ENCODE results near the gene ARPP21.

DNA sequence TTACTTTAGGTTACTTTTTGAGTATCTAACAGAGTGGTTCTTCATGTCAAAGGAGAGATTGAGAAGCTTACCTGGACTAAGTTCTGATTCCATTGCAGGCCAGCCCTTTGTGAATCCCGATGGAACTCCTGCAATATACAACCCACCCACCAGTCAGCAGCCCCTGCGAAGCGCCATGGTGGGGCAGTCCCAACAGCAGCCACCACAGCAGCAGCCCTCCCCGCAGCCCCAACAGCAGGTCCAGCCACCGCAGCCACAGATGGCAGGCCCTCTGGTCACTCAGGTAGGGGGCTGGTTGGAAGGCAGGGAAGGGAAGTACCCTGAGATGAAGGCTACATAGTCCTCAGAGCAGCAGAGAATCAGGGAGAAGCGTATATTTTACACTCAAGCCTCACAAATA, 97.8 kb downstream of the ARPP21 start:
- TF ChIP-seq, protein P1, sequence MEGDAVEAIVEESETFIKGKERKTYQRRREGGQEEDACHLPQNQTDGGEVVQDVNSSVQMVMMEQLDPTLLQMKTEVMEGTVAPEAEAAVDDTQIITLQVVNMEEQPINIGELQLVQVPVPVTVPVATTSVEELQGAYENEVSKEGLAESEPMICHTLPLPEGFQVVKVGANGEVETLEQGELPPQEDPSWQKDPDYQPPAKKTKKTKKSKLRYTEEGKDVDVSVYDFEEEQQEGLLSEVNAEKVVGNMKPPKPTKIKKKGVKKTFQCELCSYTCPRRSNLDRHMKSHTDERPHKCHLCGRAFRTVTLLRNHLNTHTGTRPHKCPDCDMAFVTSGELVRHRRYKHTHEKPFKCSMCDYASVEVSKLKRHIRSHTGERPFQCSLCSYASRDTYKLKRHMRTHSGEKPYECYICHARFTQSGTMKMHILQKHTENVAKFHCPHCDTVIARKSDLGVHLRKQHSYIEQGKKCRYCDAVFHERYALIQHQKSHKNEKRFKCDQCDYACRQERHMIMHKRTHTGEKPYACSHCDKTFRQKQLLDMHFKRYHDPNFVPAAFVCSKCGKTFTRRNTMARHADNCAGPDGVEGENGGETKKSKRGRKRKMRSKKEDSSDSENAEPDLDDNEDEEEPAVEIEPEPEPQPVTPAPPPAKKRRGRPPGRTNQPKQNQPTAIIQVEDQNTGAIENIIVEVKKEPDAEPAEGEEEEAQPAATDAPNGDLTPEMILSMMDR (tag by site-specific recombination; IDR thresholded peaks at IDR 0.05), result no peak
- TF ChIP-seq, protein P2, sequence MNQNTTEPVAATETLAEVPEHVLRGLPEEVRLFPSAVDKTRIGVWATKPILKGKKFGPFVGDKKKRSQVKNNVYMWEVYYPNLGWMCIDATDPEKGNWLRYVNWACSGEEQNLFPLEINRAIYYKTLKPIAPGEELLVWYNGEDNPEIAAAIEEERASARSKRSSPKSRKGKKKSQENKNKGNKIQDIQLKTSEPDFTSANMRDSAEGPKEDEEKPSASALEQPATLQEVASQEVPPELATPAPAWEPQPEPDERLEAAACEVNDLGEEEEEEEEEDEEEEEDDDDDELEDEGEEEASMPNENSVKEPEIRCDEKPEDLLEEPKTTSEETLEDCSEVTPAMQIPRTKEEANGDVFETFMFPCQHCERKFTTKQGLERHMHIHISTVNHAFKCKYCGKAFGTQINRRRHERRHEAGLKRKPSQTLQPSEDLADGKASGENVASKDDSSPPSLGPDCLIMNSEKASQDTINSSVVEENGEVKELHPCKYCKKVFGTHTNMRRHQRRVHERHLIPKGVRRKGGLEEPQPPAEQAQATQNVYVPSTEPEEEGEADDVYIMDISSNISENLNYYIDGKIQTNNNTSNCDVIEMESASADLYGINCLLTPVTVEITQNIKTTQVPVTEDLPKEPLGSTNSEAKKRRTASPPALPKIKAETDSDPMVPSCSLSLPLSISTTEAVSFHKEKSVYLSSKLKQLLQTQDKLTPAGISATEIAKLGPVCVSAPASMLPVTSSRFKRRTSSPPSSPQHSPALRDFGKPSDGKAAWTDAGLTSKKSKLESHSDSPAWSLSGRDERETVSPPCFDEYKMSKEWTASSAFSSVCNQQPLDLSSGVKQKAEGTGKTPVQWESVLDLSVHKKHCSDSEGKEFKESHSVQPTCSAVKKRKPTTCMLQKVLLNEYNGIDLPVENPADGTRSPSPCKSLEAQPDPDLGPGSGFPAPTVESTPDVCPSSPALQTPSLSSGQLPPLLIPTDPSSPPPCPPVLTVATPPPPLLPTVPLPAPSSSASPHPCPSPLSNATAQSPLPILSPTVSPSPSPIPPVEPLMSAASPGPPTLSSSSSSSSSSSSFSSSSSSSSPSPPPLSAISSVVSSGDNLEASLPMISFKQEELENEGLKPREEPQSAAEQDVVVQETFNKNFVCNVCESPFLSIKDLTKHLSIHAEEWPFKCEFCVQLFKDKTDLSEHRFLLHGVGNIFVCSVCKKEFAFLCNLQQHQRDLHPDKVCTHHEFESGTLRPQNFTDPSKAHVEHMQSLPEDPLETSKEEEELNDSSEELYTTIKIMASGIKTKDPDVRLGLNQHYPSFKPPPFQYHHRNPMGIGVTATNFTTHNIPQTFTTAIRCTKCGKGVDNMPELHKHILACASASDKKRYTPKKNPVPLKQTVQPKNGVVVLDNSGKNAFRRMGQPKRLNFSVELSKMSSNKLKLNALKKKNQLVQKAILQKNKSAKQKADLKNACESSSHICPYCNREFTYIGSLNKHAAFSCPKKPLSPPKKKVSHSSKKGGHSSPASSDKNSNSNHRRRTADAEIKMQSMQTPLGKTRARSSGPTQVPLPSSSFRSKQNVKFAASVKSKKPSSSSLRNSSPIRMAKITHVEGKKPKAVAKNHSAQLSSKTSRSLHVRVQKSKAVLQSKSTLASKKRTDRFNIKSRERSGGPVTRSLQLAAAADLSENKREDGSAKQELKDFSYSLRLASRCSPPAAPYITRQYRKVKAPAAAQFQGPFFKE (tag by site-specific recombination; IDR thresholded peaks at IDR 0.05; ENCODE audit: borderline replicate concordance), result no peak
- TF ChIP-seq, protein P3, sequence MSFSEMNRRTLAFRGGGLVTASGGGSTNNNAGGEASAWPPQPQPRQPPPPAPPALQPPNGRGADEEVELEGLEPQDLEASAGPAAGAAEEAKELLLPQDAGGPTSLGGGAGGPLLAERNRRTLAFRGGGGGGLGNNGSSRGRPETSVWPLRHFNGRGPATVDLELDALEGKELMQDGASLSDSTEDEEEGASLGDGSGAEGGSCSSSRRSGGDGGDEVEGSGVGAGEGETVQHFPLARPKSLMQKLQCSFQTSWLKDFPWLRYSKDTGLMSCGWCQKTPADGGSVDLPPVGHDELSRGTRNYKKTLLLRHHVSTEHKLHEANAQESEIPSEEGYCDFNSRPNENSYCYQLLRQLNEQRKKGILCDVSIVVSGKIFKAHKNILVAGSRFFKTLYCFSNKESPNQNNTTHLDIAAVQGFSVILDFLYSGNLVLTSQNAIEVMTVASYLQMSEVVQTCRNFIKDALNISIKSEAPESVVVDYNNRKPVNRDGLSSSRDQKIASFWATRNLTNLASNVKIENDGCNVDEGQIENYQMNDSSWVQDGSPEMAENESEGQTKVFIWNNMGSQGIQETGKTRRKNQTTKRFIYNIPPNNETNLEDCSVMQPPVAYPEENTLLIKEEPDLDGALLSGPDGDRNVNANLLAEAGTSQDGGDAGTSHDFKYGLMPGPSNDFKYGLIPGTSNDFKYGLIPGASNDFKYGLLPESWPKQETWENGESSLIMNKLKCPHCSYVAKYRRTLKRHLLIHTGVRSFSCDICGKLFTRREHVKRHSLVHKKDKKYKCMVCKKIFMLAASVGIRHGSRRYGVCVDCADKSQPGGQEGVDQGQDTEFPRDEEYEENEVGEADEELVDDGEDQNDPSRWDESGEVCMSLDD (tag by site-specific recombination; IDR thresholded peaks at IDR 0.05), result no peak
- TF ChIP-seq, protein P4, sequence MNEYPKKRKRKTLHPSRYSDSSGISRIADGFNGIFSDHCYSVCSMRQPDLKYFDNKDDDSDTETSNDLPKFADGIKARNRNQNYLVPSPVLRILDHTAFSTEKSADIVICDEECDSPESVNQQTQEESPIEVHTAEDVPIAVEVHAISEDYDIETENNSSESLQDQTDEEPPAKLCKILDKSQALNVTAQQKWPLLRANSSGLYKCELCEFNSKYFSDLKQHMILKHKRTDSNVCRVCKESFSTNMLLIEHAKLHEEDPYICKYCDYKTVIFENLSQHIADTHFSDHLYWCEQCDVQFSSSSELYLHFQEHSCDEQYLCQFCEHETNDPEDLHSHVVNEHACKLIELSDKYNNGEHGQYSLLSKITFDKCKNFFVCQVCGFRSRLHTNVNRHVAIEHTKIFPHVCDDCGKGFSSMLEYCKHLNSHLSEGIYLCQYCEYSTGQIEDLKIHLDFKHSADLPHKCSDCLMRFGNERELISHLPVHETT (tag by site-specific recombination; IDR thresholded peaks at IDR 0.05), result no peak
- TF ChIP-seq KLF16 (tag by site-specific recombination; IDR thresholded peaks at IDR 0.05), result no peak
